HEK293T (cell line): Measurements from ENCODE around the gene FCAMR.

Source experiments
- BHLHE40 ChIP-seq: fragments of 450-650 bp; IDR thresholded peaks from 2 replicates; pipeline ENCODE4 v1.6.1; 2016; ENCODE audit warnings: mild to moderate bottlenecking, moderate library complexity, borderline replicate concordance
- ELF4 ChIP-seq: fragments of 450-650 bp; IDR thresholded peaks from 2 replicates; pipeline ENCODE4 v1.6.1; 2017; ENCODE audit warnings: antibody characterized with exemption
- FOXA1 ChIP-seq: fragments of 450-650 bp; IDR thresholded peaks from 2 replicates; pipeline ENCODE4 v1.6.1; 2016; ENCODE audit warnings: mild to moderate bottlenecking
- FOXK2 ChIP-seq: fragments of 450-650 bp; IDR thresholded peaks from 2 replicates; pipeline ENCODE4 v1.6.1; 2016; ENCODE audit warnings: mild to moderate bottlenecking

- no peak for TF ChIP-seq FOXA1
- no peak for TF ChIP-seq FOXK2
- no peak for TF ChIP-seq ELF4
- TF ChIP-seq BHLHE40, result no peak
Observed at GRCh38 chr1:206935491-206936067, 34.7 kb downstream of the FCAMR start.
